Pons (tissue), 1 donor: ENCODE results near the gene SLC25A19.

Experiments used
- DNase-seq: peaks from one replicate; pipeline ENCODE4 v3.0.0-alpha.2; 2016; ENCODE audit warnings: low spot score

Gene SLC25A19

DNA sequence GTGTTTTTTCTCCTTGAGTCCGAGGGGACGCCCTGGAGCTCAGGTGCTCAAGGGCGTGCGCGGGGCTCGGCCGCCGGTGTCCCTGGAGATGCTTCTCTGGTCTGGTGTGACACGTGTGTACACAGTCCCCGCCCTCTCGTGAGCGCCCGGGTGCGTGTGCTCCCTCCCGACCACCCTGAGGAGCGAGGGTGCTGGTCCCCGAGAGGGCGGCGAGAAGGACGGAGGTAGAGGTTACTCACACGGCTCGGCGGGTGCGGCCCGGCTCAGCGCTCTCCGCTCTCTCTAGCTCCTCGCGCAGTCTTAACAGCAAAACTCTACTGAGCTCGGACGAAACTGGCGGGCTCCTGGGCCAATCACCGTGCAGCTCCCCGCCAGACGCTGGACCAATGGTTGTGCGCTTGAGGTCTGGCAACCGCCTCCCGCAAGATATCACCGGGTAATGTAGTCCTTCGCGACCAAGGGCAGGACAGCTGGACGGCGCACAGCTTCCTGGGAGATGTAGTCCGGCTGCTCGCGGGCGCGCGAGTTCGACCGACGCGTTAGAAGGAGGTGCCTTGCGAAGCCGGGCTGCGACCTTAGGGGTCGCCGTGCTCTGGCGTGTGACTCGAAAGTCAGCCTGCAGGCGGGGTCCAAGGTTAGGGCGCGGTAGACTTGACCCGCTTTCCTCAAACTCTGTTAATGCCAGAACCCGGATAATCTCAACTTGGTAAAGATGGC, at the start of gene SLC25A19:
Gene SLC25A19 (minus strand): TSS at position 319 of the 717 bp plus-strand sequence. CDS start 2,669 bp downstream, outside the sequence.
- peak; percentile 98 for DNase-seq

GRCh38 chr17:75338335-75338734, 49.1 kb upstream of the SLC25A19 start:
- no peak for DNase-seq

DNA sequence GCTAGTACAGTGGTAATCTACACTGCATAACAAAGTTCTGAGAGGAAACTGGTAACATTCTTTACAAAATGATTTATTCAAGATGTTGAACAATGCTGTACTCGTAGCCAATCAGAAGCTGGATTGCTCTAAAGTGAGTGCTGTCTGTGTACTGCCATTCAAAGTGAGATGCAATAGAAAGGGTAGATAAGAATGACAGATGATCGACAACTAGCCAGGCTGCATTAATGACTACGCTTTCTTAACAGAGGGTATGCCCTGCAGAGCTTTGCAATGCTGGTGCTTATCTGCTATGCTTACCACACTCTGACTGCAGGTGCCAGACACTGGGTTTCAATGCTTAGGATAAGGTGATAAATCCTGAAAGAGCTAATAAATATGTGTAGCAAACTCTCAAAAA, 46.1 kb upstream of the SLC25A19 start:
- DNase-seq = no peak

- no peak for DNase-seq
Measured at GRCh38 chr17:75334723-75335122, 45.5 kb upstream of the SLC25A19 start.

- no peak for DNase-seq
Measured at GRCh38 chr17:75331671-75332070, 42.4 kb upstream of the SLC25A19 start.

GRCh38 chr17:75327757-75328156, 38.5 kb upstream of the SLC25A19 start:
- DNase-seq = no peak

DNA sequence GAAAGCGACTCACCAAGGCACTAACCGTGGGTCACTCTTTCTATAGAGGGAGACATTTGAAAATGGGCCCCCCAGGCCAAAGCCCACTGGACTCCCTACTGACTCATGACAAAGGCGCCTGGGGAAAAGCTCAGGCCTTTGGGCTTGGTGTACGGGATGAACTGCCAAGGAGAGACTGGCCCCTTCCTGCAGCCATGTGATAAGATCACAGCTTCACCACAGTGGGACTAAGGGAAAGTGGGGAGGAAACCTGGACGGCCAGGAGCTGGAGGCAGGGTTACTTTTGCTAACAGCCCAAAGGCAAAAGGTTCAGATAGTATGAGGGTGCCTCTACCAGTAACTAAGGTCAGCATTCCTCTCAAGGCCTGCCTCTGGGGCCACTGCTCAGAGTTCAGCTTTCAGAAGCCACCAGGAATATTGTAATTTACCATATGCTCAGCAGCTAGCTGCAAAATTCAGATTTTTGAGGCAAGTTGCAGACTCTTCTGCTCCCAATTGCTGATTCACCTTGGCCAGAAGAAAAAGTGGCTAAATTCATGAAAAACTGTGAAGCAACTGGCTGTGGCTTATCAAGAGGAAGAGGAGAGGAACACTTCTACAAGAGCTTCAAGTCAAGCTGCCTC, 37.1 kb upstream of the SLC25A19 start:
- DNase-seq = no peak

- DNase-seq = no peak
Measured at GRCh38 chr17:75325827-75326225, 36.6 kb upstream of the SLC25A19 start.

DNA sequence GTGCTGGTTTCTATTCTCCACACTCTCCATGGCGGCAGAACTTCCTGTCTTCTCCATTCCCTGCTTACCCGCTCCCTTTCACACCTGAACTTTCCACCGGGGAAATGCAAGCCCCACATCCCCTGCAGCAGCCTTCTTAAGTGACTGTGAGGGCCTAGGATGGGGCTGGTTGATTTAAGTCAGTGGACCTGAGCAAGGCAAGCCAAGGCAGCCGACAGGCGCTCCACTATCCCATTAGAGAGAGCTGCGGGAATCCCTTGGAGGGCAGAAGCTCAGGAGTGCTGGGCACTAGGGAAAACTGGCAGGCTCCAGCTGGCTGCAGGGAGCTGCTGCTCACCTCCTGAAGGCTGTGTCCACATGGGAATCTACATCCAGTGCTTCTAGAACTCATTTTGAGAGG, 36.1 kb upstream of the SLC25A19 start:
- no peak for DNase-seq

GRCh38 chr17:75321506-75321905, 32.3 kb upstream of the SLC25A19 start:
- DNase-seq = no peak

GRCh38 chr17:75319904-75320691, 30.9 kb upstream of the SLC25A19 start:
- DNase-seq = no peak

- no peak for DNase-seq
Measured at GRCh38 chr17:75318615-75319222, 29.5 kb upstream of the SLC25A19 start.

DNA sequence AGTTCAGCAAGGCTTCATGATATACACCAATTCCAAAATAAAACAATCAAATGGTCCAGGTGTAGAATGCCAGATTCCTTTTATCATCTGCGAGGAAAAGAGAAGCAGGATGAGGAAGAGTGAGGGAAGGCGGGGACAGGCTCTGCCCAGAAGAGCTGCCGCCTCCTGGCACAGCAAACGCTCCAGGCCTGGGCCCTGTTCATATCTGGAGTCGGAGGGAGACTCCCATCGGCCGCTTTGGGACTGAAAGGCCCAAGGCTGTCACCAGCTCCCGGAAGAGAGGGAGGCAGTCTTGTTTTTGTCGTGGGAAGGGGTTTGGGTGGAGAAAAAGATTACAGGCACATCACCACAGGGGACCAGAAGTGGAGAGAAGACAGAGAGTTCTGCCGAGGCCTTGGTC, 29.0 kb upstream of the SLC25A19 start:
- no peak for DNase-seq

DNA sequence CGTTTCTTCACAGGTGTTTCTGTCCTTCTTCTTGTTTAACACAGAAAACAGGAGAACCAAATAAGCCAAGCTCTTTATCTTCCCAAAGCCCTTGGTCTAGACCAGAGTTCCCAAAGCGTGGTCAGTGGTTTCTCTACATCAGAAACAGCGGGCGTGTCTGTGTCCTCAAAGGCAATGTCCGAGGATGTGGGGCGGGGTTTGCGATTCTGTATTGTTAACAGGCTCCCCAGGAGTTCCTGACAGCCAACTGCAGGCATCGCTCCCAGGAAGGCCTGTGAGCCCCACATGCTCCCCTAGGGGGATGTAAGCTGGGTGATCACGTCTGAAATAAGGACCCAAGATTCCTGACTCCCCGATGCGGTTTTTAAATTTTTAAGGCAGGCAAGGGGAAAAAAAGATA, 28.4 kb upstream of the SLC25A19 start:
- peak; percentile 32 for DNase-seq

DNA sequence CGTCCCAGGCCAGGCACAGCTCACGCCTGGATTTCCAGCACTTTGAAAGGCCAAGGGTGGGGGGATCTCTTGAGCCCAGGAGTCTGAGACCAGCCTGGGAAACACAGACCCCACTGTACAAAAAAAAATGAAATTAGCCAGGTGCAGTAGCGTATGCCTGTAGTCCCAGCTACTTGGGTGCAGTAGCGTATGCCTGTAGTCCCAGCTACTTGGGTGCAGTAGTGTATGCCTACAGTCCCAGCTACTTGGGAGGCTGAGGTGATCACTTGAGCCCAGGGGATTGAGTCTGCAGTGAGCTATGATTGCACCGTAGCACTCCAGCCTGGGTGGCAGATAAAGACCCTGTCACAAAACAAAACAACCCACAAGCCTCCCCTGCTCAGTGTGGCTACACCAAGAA, 27.0 kb upstream of the SLC25A19 start:
- no peak for DNase-seq

- no peak for DNase-seq
Measured at GRCh38 chr17:75315541-75316243, 26.5 kb upstream of the SLC25A19 start.

DNA sequence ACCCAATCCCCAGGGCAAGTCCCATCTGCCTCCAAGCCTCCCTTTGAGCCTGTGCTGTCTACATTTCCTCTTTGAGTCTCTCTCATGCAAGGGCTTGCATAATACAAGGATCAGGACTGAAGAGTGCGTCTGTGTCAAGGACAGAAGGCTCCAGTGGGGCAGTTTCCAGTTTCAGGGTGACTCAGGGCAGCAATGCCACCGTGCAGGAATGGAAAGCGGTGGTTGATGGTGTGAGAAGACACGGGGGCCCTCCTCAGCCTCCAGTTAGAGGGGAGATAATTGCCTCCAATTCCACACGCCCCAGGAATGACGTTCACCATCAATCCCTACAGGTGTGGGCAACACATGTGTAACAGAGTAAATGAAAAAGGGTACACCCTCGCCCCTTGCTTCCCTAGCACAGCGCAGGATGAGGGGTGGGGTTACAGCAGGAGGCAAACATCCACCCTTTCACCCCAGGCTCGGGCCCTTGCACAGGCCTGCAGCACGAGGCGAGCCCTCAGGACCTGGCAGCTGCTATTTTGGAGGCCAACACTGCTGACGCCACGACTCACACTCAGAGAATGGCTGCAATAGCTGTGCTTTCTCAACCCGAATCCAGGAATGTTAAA, 24.8 kb upstream of the SLC25A19 start:
- peak; percentile 80 for DNase-seq

DNA sequence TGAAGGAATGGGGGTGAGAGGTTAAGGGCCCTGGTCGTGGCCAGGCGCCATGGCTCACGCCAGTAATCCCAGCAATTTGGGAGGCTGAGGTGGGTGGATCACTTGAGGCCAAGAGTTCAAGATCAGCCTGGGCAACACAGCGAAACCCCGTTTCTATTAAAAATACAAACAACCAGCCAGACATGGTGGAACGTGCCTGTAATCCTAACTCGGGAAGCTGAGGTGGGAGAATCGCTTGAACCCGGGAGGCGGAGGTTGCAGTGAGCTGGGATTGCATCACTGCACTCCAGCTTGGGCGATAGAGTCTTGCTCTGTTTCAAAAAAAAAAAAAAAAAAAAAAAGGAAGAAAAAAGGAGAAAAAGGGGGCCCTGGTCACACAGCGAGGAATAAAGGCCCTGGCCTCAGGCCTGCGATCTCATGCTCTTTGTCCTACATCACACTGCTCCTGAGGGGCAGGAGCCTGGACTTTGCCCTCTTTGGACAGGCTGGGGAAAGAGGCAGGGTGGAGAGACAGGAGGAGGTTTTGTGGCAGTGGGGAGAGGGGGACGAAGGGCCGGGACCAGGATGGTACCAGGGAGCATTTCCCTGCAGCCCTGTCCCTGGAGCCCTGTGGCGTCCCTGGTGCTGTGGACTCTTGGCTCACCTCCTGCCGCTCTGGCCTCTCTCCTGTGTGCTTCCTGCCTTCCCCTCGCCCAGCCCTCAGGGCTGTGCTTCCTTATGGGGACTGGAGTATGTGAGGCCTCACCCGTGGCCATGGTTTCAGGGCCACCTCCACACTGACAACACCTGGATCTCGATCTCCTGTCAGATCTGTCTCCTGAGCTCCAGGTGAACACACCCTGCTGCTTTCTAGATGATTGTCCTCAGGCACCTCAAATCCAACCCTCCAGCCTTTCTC, 19.7 kb upstream of the SLC25A19 start:
- no peak for DNase-seq

DNA sequence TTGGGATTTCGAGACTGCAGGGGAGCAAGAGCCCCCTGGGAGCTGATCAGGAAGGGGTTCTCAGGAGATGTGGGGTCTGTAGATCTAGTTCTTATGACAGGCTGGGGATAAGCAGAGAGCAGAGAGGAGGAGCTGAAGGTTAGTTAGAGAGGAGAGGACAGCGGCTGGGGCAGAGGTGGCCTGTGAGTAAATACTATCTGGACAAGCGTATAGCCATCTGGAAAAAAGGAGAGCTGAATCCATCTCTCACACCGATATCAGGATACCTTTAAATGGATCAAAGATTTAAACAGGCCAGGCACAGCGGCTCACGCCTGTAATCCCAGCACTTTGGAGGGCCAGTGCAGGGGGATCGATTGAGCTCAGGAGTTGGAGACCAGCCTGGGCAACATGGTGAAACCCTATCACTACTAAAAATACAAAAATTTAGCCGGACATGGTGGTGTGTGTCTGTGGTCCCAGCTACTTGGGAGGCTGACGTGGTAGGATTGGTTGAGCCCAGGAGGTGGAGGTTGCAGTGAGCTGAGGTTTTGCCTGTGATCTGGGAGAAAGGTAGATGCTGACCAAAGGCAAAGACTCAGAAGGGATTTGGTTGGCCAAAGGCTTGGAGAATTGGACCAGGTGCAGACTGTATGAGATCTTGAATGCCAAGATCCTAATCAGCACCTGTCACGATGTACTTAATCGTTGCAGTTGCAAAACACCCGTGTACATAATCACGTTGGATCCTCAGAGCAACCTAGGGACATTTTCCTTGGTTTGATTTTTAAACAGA, 18.9 kb upstream of the SLC25A19 start:
- no peak for DNase-seq
